Measurements from ENCODE around the gene SMTNL2.
"Not testable (repeated sequence)": the region's sequence is repeated elsewhere in the genome, so short reads cannot be mapped to it uniquely, and the experiment has no call there.

SMTNL2 gene

GRCh38 chr17:4596636-4597380 is 12.5 kb downstream of the SMTNL2 start:
- no peak for DNase-seq (ENCODE audit: low read depth in 1 of 2, low spot score in 1 of 2)
- in situ Hi-C loops (cut with HindIII; ENCODE audit: low pct_unique_long_range_greater_than_20kb, low sequenced_read_pairs), result no loop called here
- TF ChIP-seq JUND (IDR thresholded peaks at IDR 0.05; ENCODE audit: low read depth), result no peak

GRCh38 chr17:4597975-4598374 is 13.6 kb downstream of the SMTNL2 start:
- in situ Hi-C loops (cut with HindIII; ENCODE audit: low pct_unique_long_range_greater_than_20kb, low sequenced_read_pairs), result no loop called here
- DNase-seq (ENCODE audit: low read depth in 1 of 2, low spot score in 1 of 2), result no peak
- TF ChIP-seq JUND (IDR thresholded peaks at IDR 0.05; ENCODE audit: low read depth), result no peak

GRCh38 chr17:4598776-4599504 is 14.6 kb downstream of the SMTNL2 start:
- DNase-seq (ENCODE audit: low read depth in 1 of 2, low spot score in 1 of 2), result no peak
- TF ChIP-seq JUND (IDR thresholded peaks at IDR 0.05; ENCODE audit: low read depth), result no peak
- in situ Hi-C loops (cut with HindIII; ENCODE audit: low pct_unique_long_range_greater_than_20kb, low sequenced_read_pairs), result no loop called here

- in situ Hi-C loops (cut with HindIII; ENCODE audit: low pct_unique_long_range_greater_than_20kb, low sequenced_read_pairs), result no loop called here
- no peak for TF ChIP-seq JUND (IDR thresholded peaks at IDR 0.05; ENCODE audit: low read depth)
- no peak for DNase-seq (ENCODE audit: low read depth in 1 of 2, low spot score in 1 of 2)
Measured at GRCh38 chr17:4599505-4600281, 15.4 kb downstream of the SMTNL2 start.

GRCh38 chr17:4600563-4600962 is 16.2 kb downstream of the SMTNL2 start:
- no peak for TF ChIP-seq JUND (IDR thresholded peaks at IDR 0.05; ENCODE audit: low read depth)
- no peak for DNase-seq (ENCODE audit: low read depth in 1 of 2, low spot score in 1 of 2)
- in situ Hi-C loops (cut with HindIII; ENCODE audit: low pct_unique_long_range_greater_than_20kb, low sequenced_read_pairs), result no loop called here

GRCh38 chr17:4601326-4601725 is 17.0 kb downstream of the SMTNL2 start:
- no peak for TF ChIP-seq JUND (IDR thresholded peaks at IDR 0.05; ENCODE audit: low read depth)
- no peak for DNase-seq (ENCODE audit: low read depth in 1 of 2, low spot score in 1 of 2)
- in situ Hi-C loops (cut with HindIII; ENCODE audit: low pct_unique_long_range_greater_than_20kb, low sequenced_read_pairs), result no loop called here

- DNase-seq (ENCODE audit: low read depth in 1 of 2, low spot score in 1 of 2), result no peak
- in situ Hi-C loops (cut with HindIII; ENCODE audit: low pct_unique_long_range_greater_than_20kb, low sequenced_read_pairs), result no loop called here
- TF ChIP-seq JUND (IDR thresholded peaks at IDR 0.05; ENCODE audit: low read depth), result no peak
Measured at GRCh38 chr17:4602041-4602440, 17.7 kb downstream of the SMTNL2 start.

- no peak for DNase-seq (ENCODE audit: low read depth in 1 of 2, low spot score in 1 of 2)
- in situ Hi-C loops (cut with HindIII; ENCODE audit: low pct_unique_long_range_greater_than_20kb, low sequenced_read_pairs), result no loop called here
- TF ChIP-seq JUND (IDR thresholded peaks at IDR 0.05; ENCODE audit: low read depth), result no peak
Measured at GRCh38 chr17:4604111-4604644, 19.8 kb downstream of the SMTNL2 start.

- DNase-seq (ENCODE audit: low read depth in 1 of 2, low spot score in 1 of 2); in situ Hi-C loops (cut with HindIII; ENCODE audit: low pct_unique_long_range_greater_than_20kb, low sequenced_read_pairs): not testable (repeated sequence)
Measured at GRCh38 chr17:4604736-4605135, 20.4 kb downstream of the SMTNL2 start.

GRCh38 chr17:4605826-4606225 is 21.5 kb downstream of the SMTNL2 start:
- peak in 1 of 2 experiments; percentile 58 for DNase-seq (ENCODE audit: low read depth in 1 of 2, low spot score in 1 of 2)
- no peak for TF ChIP-seq JUND (IDR thresholded peaks at IDR 0.05; ENCODE audit: low read depth)
- in situ Hi-C loops (cut with HindIII; ENCODE audit: low pct_unique_long_range_greater_than_20kb, low sequenced_read_pairs), result no loop called here

- no peak for DNase-seq (ENCODE audit: low read depth in 1 of 2, low spot score in 1 of 2)
- TF ChIP-seq JUND (IDR thresholded peaks at IDR 0.05; ENCODE audit: low read depth), result no peak
- in situ Hi-C loops (cut with HindIII; ENCODE audit: low pct_unique_long_range_greater_than_20kb, low sequenced_read_pairs), result no loop called here
Measured at GRCh38 chr17:4607261-4607741, 23.0 kb downstream of the SMTNL2 start.

GRCh38 chr17:4607773-4608187 is 23.5 kb downstream of the SMTNL2 start:
- in situ Hi-C loops (cut with HindIII; ENCODE audit: low pct_unique_long_range_greater_than_20kb, low sequenced_read_pairs), result no loop called here
- DNase-seq (ENCODE audit: low read depth in 1 of 2, low spot score in 1 of 2), result no peak
- TF ChIP-seq JUND (IDR thresholded peaks at IDR 0.05; ENCODE audit: low read depth), result no peak
